Measurements from ENCODE around the gene ARSJ.

- TF ChIP-seq CTCF (conservative IDR thresholded peaks at IDR 0.05; ENCODE audit: low read depth, low read length), result no peak
- TF ChIP-seq EZH2 (IDR thresholded peaks at IDR 0.05; ENCODE audit: borderline replicate concordance, low read depth, low read length, poor library complexity, severe bottlenecking), result no peak
Measured at GRCh38 chr4:113971706-113972360, 7.6 kb downstream of the ARSJ start.
